GM12864 (cell line): ENCODE data around the gene RBMS1.
A peak's percentile ranks its signal among the peaks of the same experiment; 100 is the strongest.

Source experiments
- DNase-seq: peaks from one replicate; pipeline ENCODE4 v3.0.0-alpha.2; 2011; ENCODE audit warnings: low read depth
- H3K4me3 ChIP-seq: 2 replicates; pipeline ENCODE4 v1.5.1; 2011; ENCODE audit warnings: mild to moderate bottlenecking, low read depth, low read length, control low read depth
- CTCF ChIP-seq: IDR thresholded peaks from 2 replicates; pipeline ENCODE4 v1.5.1; 2011; ENCODE audit warnings: low read depth, mild to moderate bottlenecking, moderate library complexity, low read length, control low read depth, inconsistent platforms; ENCODE audit errors: missing control alignments

RBMS1 gene

GRCh38 chr2:160408173-160408958 is 85.2 kb downstream of the RBMS1 start:
- no peak overlapping the region for H3K4me3 ChIP-seq
- no peak for TF ChIP-seq CTCF
- no peak for DNase-seq

- no peak for DNase-seq
- no peak for TF ChIP-seq CTCF
- peak overlapping the region; percentile 56 for H3K4me3 ChIP-seq
These were observed 86.0 kb downstream of the RBMS1 start for GRCh38 chr2:160407393-160408172.

DNA sequence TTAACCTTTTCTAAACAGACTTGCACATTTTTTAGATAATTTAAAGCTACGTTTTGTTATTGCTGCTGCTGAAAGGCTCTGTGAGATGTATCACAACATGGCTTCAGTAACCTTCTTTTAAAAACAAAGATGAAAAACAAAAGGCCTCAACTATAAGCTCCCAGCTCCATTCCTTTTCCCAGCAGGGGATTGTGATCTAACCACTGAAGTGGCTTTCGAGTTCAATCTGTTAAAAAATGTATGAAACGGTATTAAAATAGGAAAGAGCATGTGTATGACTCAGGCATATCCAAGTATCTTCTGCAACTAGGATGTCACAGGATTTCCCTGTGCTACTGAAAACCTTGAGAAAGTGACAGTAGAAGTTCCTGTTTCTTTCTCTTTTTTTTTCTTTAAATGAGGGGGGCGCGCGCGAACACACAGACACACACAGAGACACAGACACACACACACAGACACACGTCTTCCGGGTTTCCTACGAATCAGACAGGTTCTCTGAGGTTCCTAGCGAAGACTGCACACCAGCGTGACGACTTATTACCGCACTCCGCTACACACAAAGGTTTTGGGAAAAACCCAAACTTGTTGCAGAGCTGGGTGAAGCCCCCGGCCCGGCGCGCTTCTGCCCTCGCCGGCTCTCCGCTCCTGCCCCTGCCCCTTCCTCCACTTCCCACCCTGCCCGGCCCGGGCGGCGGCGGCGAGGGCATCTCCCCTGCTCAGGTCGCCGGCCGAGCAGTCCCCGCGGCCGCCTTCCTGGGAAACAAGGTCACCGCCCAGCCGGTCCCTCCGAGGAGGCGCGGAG is 86.8 kb downstream of the RBMS1 start:
- TF ChIP-seq CTCF, result no peak
- H3K4me3 ChIP-seq, result peak overlapping the region; percentile 56
- peak; percentile 36 for DNase-seq

DNA sequence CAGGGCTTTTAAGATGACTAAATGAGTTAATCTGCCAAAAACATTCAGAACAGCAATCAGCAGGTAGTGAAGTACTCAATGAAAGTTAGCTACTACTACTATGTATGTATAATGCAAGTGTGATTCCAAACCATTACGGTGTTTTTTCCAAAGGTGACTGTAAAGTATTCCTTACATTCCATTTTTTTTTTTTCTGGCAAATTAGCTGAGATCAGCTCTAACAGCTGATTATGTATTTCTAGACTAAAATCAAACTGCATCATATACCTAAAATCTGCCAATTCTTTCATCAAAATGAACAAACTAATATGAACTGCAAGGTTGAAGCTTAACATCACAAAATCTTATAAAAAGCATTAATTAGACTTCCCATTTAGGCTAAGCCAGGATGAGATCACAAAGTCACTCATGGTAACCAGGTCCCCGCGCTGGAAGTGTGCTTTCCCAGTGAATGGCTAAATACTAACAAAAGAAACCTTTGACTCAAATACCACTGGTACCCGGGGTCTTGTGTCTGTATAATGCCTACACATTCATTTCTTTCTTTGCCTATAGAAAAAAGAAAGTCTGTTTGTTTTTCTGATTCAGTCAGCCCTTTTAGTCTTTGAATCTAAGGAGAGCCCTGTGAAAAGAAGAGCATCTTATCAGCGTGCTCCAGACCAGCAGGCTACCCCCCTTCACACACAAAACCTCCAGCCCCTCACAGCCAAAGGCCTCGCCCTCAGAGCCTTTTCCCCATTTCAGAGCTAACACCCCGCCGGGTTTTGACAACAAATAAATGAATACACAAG is 88.3 kb downstream of the RBMS1 start:
- no peak for DNase-seq
- H3K4me3 ChIP-seq, result no peak overlapping the region
- no peak for TF ChIP-seq CTCF

GRCh38 chr2:160402997-160403979 is 90.3 kb downstream of the RBMS1 start:
- no peak for DNase-seq
- no peak overlapping the region for H3K4me3 ChIP-seq
- TF ChIP-seq CTCF, result no peak
